Measurements from ENCODE around the gene ACAT2. TPM values are rescaled to one million over a fixed set of nuclear protein-coding genes. Genes with fewer than 3 reads are reported as not detected.
"Not testable (repeated sequence)": the region's sequence is repeated elsewhere in the genome, so short reads cannot be mapped to it uniquely, and the experiment has no call there.

ACAT2 gene
- total and polyA plus RNA-seq, 3 donors from 2014 or later: 15.8 to 45.9 (median 17.1) TPM

GRCh38 chr6:159729598-159730331 is 32.1 kb upstream of the ACAT2 start:
- WGBS, 2 donors: 10 to 19% methylated on average over 4 of the region's 4 CpGs

GRCh38 chr6:159730332-159730676 is 31.5 kb upstream of the ACAT2 start:
- H3K9me3 ChIP-seq: no peaks in the 10 kb centered on the region
- DNase-seq: no peak
- intact Hi-C loops (cut with DNase I; ENCODE audit: low total_unique reads): no loop called here
- TF ChIP-seq CTCF (IDR thresholded peaks at IDR 0.05) (no peak), POLR2A (IDR thresholded peaks at IDR 0.05) (no peak)
- H3K36me3 ChIP-seq (ENCODE audit: low read depth, missing control alignments): no peaks in the 10 kb centered on the region
- peaks cover 20% of the 10 kb centered on the region for H3K4me1 ChIP-seq
- H3K27me3 ChIP-seq: no peaks in the 10 kb centered on the region
- H3K4me3 ChIP-seq: no peak overlapping the region
- 60 to 62% methylated on average over 6 of the region's 6 CpGs for WGBS, 2 donors
- no peak overlapping the region for H3K27ac ChIP-seq

More at GRCh38 chr6:159729598-159730331, 32.1 kb upstream of the ACAT2 start:
- no peaks in the 10 kb centered on the region for H3K9me3 ChIP-seq
- TF ChIP-seq POLR2A (IDR thresholded peaks at IDR 0.05) (no peak), CTCF (IDR thresholded peaks at IDR 0.05) (no peak)
- no peaks in the 10 kb centered on the region for H3K27me3 ChIP-seq
- H3K27ac ChIP-seq: no peak overlapping the region
- H3K4me3 ChIP-seq: no peak overlapping the region
- DNase-seq: no peak
- H3K4me1 ChIP-seq: peaks cover 20% of the 10 kb centered on the region
- intact Hi-C loops (cut with DNase I; ENCODE audit: low total_unique reads): loop anchor here (2.0 to 5.0 kb wide), 2 partner anchors 31 to 37 kb away; partner anchors contain the start of gene SOD2
- no peaks in the 10 kb centered on the region for H3K36me3 ChIP-seq (ENCODE audit: low read depth, missing control alignments)

- 85 to 91% methylated on average over 12 of the region's 12 CpGs for WGBS, 2 donors
- H3K36me3 ChIP-seq (ENCODE audit: low read depth, missing control alignments); H3K27me3 ChIP-seq; DNase-seq; intact Hi-C loops (cut with DNase I; ENCODE audit: low total_unique reads); H3K27ac ChIP-seq; H3K4me3 ChIP-seq; H3K9me3 ChIP-seq: not testable (repeated sequence)
- H3K4me1 ChIP-seq: peaks cover 15% of the 10 kb centered on the region
These were observed 29.3 kb upstream of the ACAT2 start for GRCh38 chr6:159732550-159732949.

- H3K36me3 ChIP-seq (ENCODE audit: low read depth, missing control alignments); H3K27ac ChIP-seq; H3K9me3 ChIP-seq; intact Hi-C loops (cut with DNase I; ENCODE audit: low total_unique reads); DNase-seq; H3K27me3 ChIP-seq; H3K4me3 ChIP-seq: not testable (repeated sequence)
- H3K4me1 ChIP-seq: peaks cover 15% of the 10 kb centered on the region
- WGBS, 2 donors: 79 to 88% methylated on average over 12 of the region's 12 CpGs
These were observed 28.4 kb upstream of the ACAT2 start for GRCh38 chr6:159733395-159733794.

- WGBS, 2 donors: 81 to 84% methylated on average over 7 of the region's 7 CpGs
- TF ChIP-seq POLR2A (IDR thresholded peaks at IDR 0.05) (no peak), CTCF (IDR thresholded peaks at IDR 0.05) (no peak)
- Histone ChIP-seq H3K4me1 (no peaks in the 10 kb centered on the region), H3K27me3 (no peaks in the 10 kb centered on the region), H3K27ac (no peak overlapping the region), H3K4me3 (no peak overlapping the region), H3K36me3 (ENCODE audit: low read depth, missing control alignments) (no peaks in the 10 kb centered on the region), H3K9me3 (no peaks in the 10 kb centered on the region)
- intact Hi-C loops (cut with DNase I; ENCODE audit: low total_unique reads): no loop called here
- DNase-seq: no peak
These were observed 24.9 kb upstream of the ACAT2 start for GRCh38 chr6:159736908-159737307.

- H3K4me3 ChIP-seq: no peak overlapping the region
- H3K36me3 ChIP-seq (ENCODE audit: low read depth, missing control alignments): no peaks in the 10 kb centered on the region
- no peaks in the 10 kb centered on the region for H3K4me1 ChIP-seq
- no peaks in the 10 kb centered on the region for H3K9me3 ChIP-seq
- no peak for DNase-seq
- intact Hi-C loops (cut with DNase I; ENCODE audit: low total_unique reads): no loop called here
- no peak overlapping the region for H3K27ac ChIP-seq
- TF ChIP-seq POLR2A (IDR thresholded peaks at IDR 0.05) (no peak), CTCF (IDR thresholded peaks at IDR 0.05) (no peak)
- no peaks in the 10 kb centered on the region for H3K27me3 ChIP-seq
- 65 to 70% methylated on average over 3 of the region's 3 CpGs for WGBS, 2 donors
These were observed 22.5 kb upstream of the ACAT2 start for GRCh38 chr6:159739341-159739740.

Measured in testis (tissue), 3 donors.